HCT116 (cell line): ENCODE data around the gene C5AR1. TPM values are rescaled to one million over a fixed set of nuclear protein-coding genes. Genes with fewer than 3 reads are reported as not detected.

ENCODE experiments used
- ATAC-seq: fragments of 200-7000 bp; cut with Tn5 transposase; 2 replicates; pipeline ENCODE4 v1.9.1; 2020; ENCODE audit warnings: mild to moderate bottlenecking, moderate library complexity
- BruUV-seq: library from RNA; stranded (reverse); fragments of 400-500 nt; replicated peaks from 2 replicates; lab custom pipeline; 2021; lab: Mats Ljungman, UMichigan
- CTCF ChIA-PET: fragments of 300-600 bp; sonication (Branson Sonifier 250); formaldehyde crosslinking; loops from one replicate; lab custom pipeline; 2021; ENCODE audit warnings: antibody characterized with exemption; lab: Charles Lee
- POLR2A ChIA-PET: fragments of 300-600, 350-600 bp; sonication (Branson Sonifier 250); formaldehyde crosslinking; loops from one replicate; lab custom pipeline; 2021; ENCODE audit warnings: antibody characterized with exemption; lab: Charles Lee
- RAD21 ChIA-PET, 2 experiments: fragments of 300-600 bp; sonication (Branson Sonifier 250); formaldehyde crosslinking; loops; one replicate each; lab custom pipeline; 2023; ENCODE audit warnings: low total read pairs in 2 of 2; ENCODE audit not compliant: uncharacterized antibody in 2 of 2, unreplicated experiment in 2 of 2, low non-redundant PET in 1 of 2; lab: Charles Lee
- DNase-seq: peaks from one replicate; pipeline ENCODE4 v3.0.0-alpha.2; 2010; ENCODE audit warnings: low read depth, low spot score
- H2AFZ ChIP-seq: fragments of 200-600 bp; shearing (Covaris generic), sonication (generic); 2 replicates; pipeline ENCODE4 v1.6.1; 2017; ENCODE audit warnings: low read depth, mixed run types, mixed read lengths, antibody characterized with exemption, low read length; ENCODE audit not compliant: poor library complexity, severe bottlenecking
- H3K27ac ChIP-seq: 2 replicates; pipeline ENCODE4 v1.5.1; 2012; ENCODE audit warnings: low read depth, low read length
- H3K27me3 ChIP-seq: fragments of 200-600 bp; sonication (generic); 2 replicates; pipeline ENCODE4 v1.6.1; 2016; ENCODE audit warnings: mixed run types, low read length, mixed read lengths; ENCODE audit not compliant: insufficient read depth
- H3K36me3 ChIP-seq, 2 experiments: fragments of 200-500 bp in 1 of 2; fragments of 200-600 bp in 1 of 2; sonication (Bioruptor generic) in 1 of 2; sonication (generic) in 1 of 2; 2 replicates each; pipeline versions ENCODE4 v1.5.1 to v1.6.1; 2014 to 2016; ENCODE audit warnings: low read length in 2 of 2, inconsistent platforms in 1 of 2, mixed read lengths in 1 of 2, mixed run types in 1 of 2; ENCODE audit not compliant: insufficient read depth in 2 of 2, control insufficient read depth in 1 of 2
- H3K4me1 ChIP-seq, 2 experiments: fragments of 200-600 bp in 1 of 2; sonication (generic) in 1 of 2; 2 replicates each; pipeline versions ENCODE4 v1.5.1 to v1.6.1; 2012 to 2017; ENCODE audit warnings: low read length in 2 of 2, inconsistent platforms in 1 of 2, mild to moderate bottlenecking in 1 of 2, mixed read lengths in 1 of 2, mixed run types in 1 of 2, moderate library complexity in 1 of 2; ENCODE audit not compliant: insufficient read depth in 2 of 2, control insufficient read depth in 1 of 2
- H3K4me2 ChIP-seq: fragments of 200-600 bp; sonication (generic); 2 replicates; pipeline ENCODE4 v1.6.1; 2017; ENCODE audit warnings: mixed run types, low read length, mixed read lengths
- H3K4me3 ChIP-seq, 2 experiments: fragments of 200-600 bp in 1 of 2; sonication (generic) in 1 of 2; replicated peaks in 1 of 2; 2 replicates each; pipeline ENCODE4 v1.5.1; 2011 to 2016; ENCODE audit warnings: low read length in 2 of 2, control low read depth in 1 of 2, low read depth in 1 of 2, mild to moderate bottlenecking in 1 of 2, mixed read lengths in 1 of 2, mixed run types in 1 of 2
- H3K79me2 ChIP-seq: fragments of 200-600 bp; sonication (generic); 2 replicates; pipeline ENCODE4 v1.6.1; 2017; ENCODE audit warnings: mild to moderate bottlenecking, mixed run types, low read length, moderate library complexity, mixed read lengths; ENCODE audit not compliant: insufficient read depth
- H3K9ac ChIP-seq: fragments of 200-600 bp; sonication (generic); 2 replicates; pipeline ENCODE4 v1.6.1; 2016; ENCODE audit warnings: low read length, mixed read lengths
- H3K9me2 ChIP-seq: fragments of 200-600 bp; sonication (generic), shearing (Covaris generic); 2 replicates; pipeline ENCODE4 v1.6.1; 2017; ENCODE audit warnings: mixed run types, mild to moderate bottlenecking, moderate library complexity; ENCODE audit not compliant: insufficient read depth
- H3K9me3 ChIP-seq, 2 experiments: fragments of 200-500 bp in 1 of 2; fragments of 200-600 bp in 1 of 2; sonication (Bioruptor generic) in 1 of 2; sonication (generic) in 1 of 2; 2 replicates each; pipeline ENCODE4 v1.6.1; 2014 to 2017; ENCODE audit warnings: low read length in 2 of 2, mixed read lengths in 2 of 2, inconsistent platforms in 1 of 2, low read depth in 1 of 2, mild to moderate bottlenecking in 1 of 2, mixed run types in 1 of 2, moderate library complexity in 1 of 2; ENCODE audit not compliant: control insufficient read depth in 1 of 2, insufficient read depth in 1 of 2
- H4K20me1 ChIP-seq: fragments of 200-600 bp; sonication (generic), shearing (Covaris generic); 2 replicates; pipeline ENCODE4 v1.6.1; 2017; ENCODE audit warnings: mixed run types, mild to moderate bottlenecking, moderate library complexity; ENCODE audit not compliant: insufficient read depth
- ATF3 ChIP-seq: IDR thresholded peaks from 2 replicates; pipeline ENCODE4 v1.6.1; 2012
- CEBPB ChIP-seq: IDR thresholded peaks from 2 replicates; pipeline ENCODE4 v1.6.1; 2012; ENCODE audit warnings: low read depth
- CTCF ChIP-seq, 3 experiments: fragments of 200-600 bp in 1 of 3; sonication (generic) in 1 of 3; IDR thresholded peaks in 2 of 3; conservative IDR thresholded peaks in 1 of 3; 2 replicates each; pipeline ENCODE4 v1.5.1; 2012 to 2017; ENCODE audit warnings: low read depth in 2 of 3, low read length in 2 of 3, antibody characterized with exemption in 1 of 3, borderline replicate concordance in 1 of 3, control low read depth in 1 of 3, mild to moderate bottlenecking in 1 of 3, mixed read lengths in 1 of 3, mixed run types in 1 of 3, moderate library complexity in 1 of 3; ENCODE audit not compliant: insufficient read depth in 1 of 3
- EGR1 ChIP-seq: IDR thresholded peaks from 2 replicates; pipeline ENCODE4 v1.6.1; 2012; ENCODE audit warnings: low read depth
- ELF1 ChIP-seq: IDR thresholded peaks from 2 replicates; pipeline ENCODE4 v1.6.1; 2012; ENCODE audit warnings: low read depth, borderline replicate concordance
- EZH2phosphoT487 ChIP-seq: fragments of 200-600 bp; IDR thresholded peaks from 2 replicates; pipeline ENCODE4 v1.6.1; 2018; ENCODE audit warnings: antibody characterized with exemption, borderline replicate concordance
- MAX ChIP-seq: IDR thresholded peaks from 2 replicates; pipeline ENCODE4 v1.6.1; 2012
- RAD21 ChIP-seq: IDR thresholded peaks from 2 replicates; pipeline ENCODE4 v1.6.1; 2012; ENCODE audit warnings: low read depth, mild to moderate bottlenecking
- SIN3A ChIP-seq: IDR thresholded peaks from 2 replicates; pipeline ENCODE4 v1.6.1; 2012; ENCODE audit warnings: low read depth
- SP1 ChIP-seq: IDR thresholded peaks from 2 replicates; pipeline ENCODE4 v1.6.1; 2012; ENCODE audit warnings: low read depth
- TCF7L2 ChIP-seq: IDR thresholded peaks from 2 replicates; pipeline ENCODE4 v1.7.0; 2011; ENCODE audit warnings: borderline replicate concordance, inconsistent platforms; ENCODE audit not compliant: insufficient read depth, insufficient read length; ENCODE audit errors: extremely low read depth
- ZBTB33 ChIP-seq: IDR thresholded peaks from 2 replicates; pipeline ENCODE4 v1.6.1; 2011; ENCODE audit warnings: mild to moderate bottlenecking, low read length, moderate library complexity; ENCODE audit not compliant: insufficient replicate concordance; ENCODE audit errors: extremely low read depth
- intact Hi-C: fragments of 100-400 bp; cut with micrococcal nuclease; formaldehyde crosslinking; loops from 2 replicates; pipeline ENCODE4 v1.10.0; 2022
- total RNA-seq: library from RNA; stranded (reverse); gene quantifications from one replicate; pipeline ENCODE4 v1.2.1, GENCODE V29; 2021; ENCODE audit not compliant: unreplicated experiment

Gene C5AR1
- total RNA-seq, 1 experiment from 2014 or later, result 6.5 TPM

GRCh38 chr19:47323409-47323808, 13.7 kb downstream of the C5AR1 start:
- DNase-seq (no peak), ATAC-seq (no peak)
- Histone ChIP-seq H3K27me3 (no peaks in the 10 kb centered on the region), H3K27ac (no peak overlapping the region), H3K4me1 (no peaks in the 10 kb centered on the region), H3K79me2 (no peaks in the 10 kb centered on the region), H2AFZ (no peak overlapping the region), H3K9ac (no peak overlapping the region), H3K9me3 (no peaks in the 10 kb centered on the region), H3K9me2 (no peaks in the 10 kb centered on the region), H3K36me3 (no peaks in the 10 kb centered on the region), H3K4me3 (no peak overlapping the region), H4K20me1 (no peaks in the 10 kb centered on the region), H3K4me2 (no peak overlapping the region)
- ChIA-PET CTCF (interaction anchor here (1.1 kb wide), 1 partner anchor 26 kb away, joined by 5 read pairs; the partner anchor contains the start of gene DHX34), POLR2A (no interaction called here), RAD21 (no interaction called here)
- BruUV-seq, result no TSS peak
- intact Hi-C loops, result no loop called here
- TF ChIP-seq RAD21 (no peak), CEBPB (no peak), TCF7L2 (no peak), EZH2phosphoT487 (no peak), SP1 (no peak), CTCF (IDR thresholded peaks at IDR 0.05 in 2 of 3, conservative IDR thresholded peaks at IDR 0.05 in 1 of 3; ENCODE audit: borderline replicate concordance in 1 of 3, insufficient read depth in 1 of 3, low read depth in 2 of 3, low read length in 2 of 3) (no peak), EGR1 (no peak), ELF1 (no peak), SIN3A (no peak), ATF3 (no peak), ZBTB33 (no peak), MAX (no peak)
